Astrocyte of the spinal cord (primary cell): ENCODE data around the gene RAB31.
"Not testable (repeated sequence)": the region's sequence is repeated elsewhere in the genome, so short reads cannot be mapped to it uniquely, and the experiment has no call there.

Source experiments
- DNase-seq: peaks from one replicate; pipeline ENCODE4 v3.0.0; 2011; ENCODE audit warnings: low read depth, low spot score
- H3K4me3 ChIP-seq: 2 replicates; pipeline ENCODE4 v1.5.1; 2011; ENCODE audit warnings: low read depth, mild to moderate bottlenecking, low read length, moderate library complexity
- CTCF ChIP-seq: IDR thresholded peaks from 2 replicates; pipeline ENCODE4 v1.5.1; 2012; ENCODE audit warnings: low read depth, mild to moderate bottlenecking, low read length, inconsistent platforms
- in situ Hi-C: cut with HindIII; loops from 2 replicates; pipeline ENCODE4 v1.10.0; 2017; ENCODE audit warnings: low sequenced_read_pairs

The RAB31 gene

GRCh38 chr18:9762526-9762925 lies 54.4 kb downstream of the RAB31 start:
- H3K4me3 ChIP-seq: no peak overlapping the region
- in situ Hi-C loops: no loop called here
- no peak for TF ChIP-seq CTCF
- DNase-seq: no peak

- in situ Hi-C loops: no loop called here
- TF ChIP-seq CTCF: no peak
- DNase-seq: no peak
- H3K4me3 ChIP-seq: no peak overlapping the region
These were observed 55.1 kb downstream of the RAB31 start for GRCh38 chr18:9763157-9763556.

- H3K4me3 ChIP-seq: no peak overlapping the region
- in situ Hi-C loops: no loop called here
- no peak for TF ChIP-seq CTCF
- no peak for DNase-seq
These were observed 55.9 kb downstream of the RAB31 start for GRCh38 chr18:9764011-9764481.

- in situ Hi-C loops: no loop called here
- no peak for TF ChIP-seq CTCF
- no peak for DNase-seq
- no peak overlapping the region for H3K4me3 ChIP-seq
These were observed 57.4 kb downstream of the RAB31 start for GRCh38 chr18:9765501-9765900.

GRCh38 chr18:9766076-9766481 lies 58.0 kb downstream of the RAB31 start:
- no peak for TF ChIP-seq CTCF
- DNase-seq: no peak
- in situ Hi-C loops: no loop called here
- no peak overlapping the region for H3K4me3 ChIP-seq

GRCh38 chr18:9766740-9767139 lies 58.6 kb downstream of the RAB31 start:
- in situ Hi-C loops: no loop called here
- DNase-seq: no peak
- H3K4me3 ChIP-seq: no peak overlapping the region
- no peak for TF ChIP-seq CTCF

GRCh38 chr18:9768071-9768691 lies 60.1 kb downstream of the RAB31 start:
- in situ Hi-C loops, DNase-seq, H3K4me3 ChIP-seq: not testable (repeated sequence)

- DNase-seq, in situ Hi-C loops, H3K4me3 ChIP-seq: not testable (repeated sequence)
These were observed 62.0 kb downstream of the RAB31 start for GRCh38 chr18:9770111-9770510.
